ENCODE results near the gene MVB12B. TPM values are rescaled to one million over a fixed set of nuclear protein-coding genes. Genes with fewer than 3 reads are reported as not detected.
A peak's percentile ranks its signal among the peaks of the same experiment; 100 is the strongest.

The MVB12B gene
- total RNA-seq, 1 experiment from 2014 or later = 5.8 TPM

- no peak overlapping the region for H3K14ac ChIP-seq (ENCODE audit: insufficient read depth, low read length)
- H4K20me1 ChIP-seq (ENCODE audit: control insufficient read depth, insufficient read depth, insufficient read length) = no peaks in the 10 kb centered on the region
- H2BK20ac ChIP-seq (ENCODE audit: low read depth, low read length, poor library complexity, severe bottlenecking) = no peak overlapping the region
- no peak overlapping the region for H3K18ac ChIP-seq (ENCODE audit: insufficient read length, low read depth, low read length)
- H4K91ac ChIP-seq (ENCODE audit: insufficient read length, low read depth, low read length) = no peak overlapping the region
- no peak overlapping the region for H2BK120ac ChIP-seq (ENCODE audit: low read depth, low read length, poor library complexity, severe bottlenecking)
- no peak overlapping the region for H2AFZ ChIP-seq (ENCODE audit: low read length)
- H3K9me3 ChIP-seq (ENCODE audit: control insufficient read depth, low read depth, low read length) = no peaks in the 10 kb centered on the region
- H3K36me3 Mint-ChIP-seq (ENCODE audit: insufficient read depth in 1 of 3, low read depth in 3 of 3) = peaks cover 0 to 10% (median 3%) of the 10 kb centered on the region in 3 experiments; a peak in 4 of 7 replicates
- no peaks in the 10 kb centered on the region for H3K27me3 ChIP-seq (ENCODE audit: insufficient read depth, low read length)
- DNase-seq = no peak
- peaks cover 19% of the 10 kb centered on the region for H3K27me3 Mint-ChIP-seq (ENCODE audit: low read depth)
- no peak overlapping the region for H4K5ac ChIP-seq (ENCODE audit: insufficient read length, low read depth, low read length)
- WGBS (ENCODE audit: extremely low coverage, insufficient read length, low lambda C conversion rate) = no CpG with 5 or more reads among the region's 6 CpGs
- no peak overlapping the region for H3K23ac ChIP-seq (ENCODE audit: insufficient read length, low read depth, low read length)
- H2AK5ac ChIP-seq (ENCODE audit: insufficient read length, low read length) = no peak overlapping the region
- H3K4me1 Mint-ChIP-seq = peaks cover 15% of the 10 kb centered on the region in 2 experiments
- H3T11ph ChIP-seq (ENCODE audit: low read length) = no peak overlapping the region
- peak overlapping the region; percentile 69 to 82 for H3K4me3 Mint-ChIP-seq
- no peak overlapping the region for H4K8ac ChIP-seq (replicated peaks; ENCODE audit: insufficient read length, low read depth, low read length)
- H3K79me2 ChIP-seq (ENCODE audit: insufficient read depth, low read length) = no peaks in the 10 kb centered on the region
- H3K27ac Mint-ChIP-seq = peak overlapping the region in 2 of 3 experiments; percentile 27 to 28; a peak in 1 of 7 replicates
- H3K9ac ChIP-seq (ENCODE audit: extremely low read depth, insufficient read length, low read length) = no peak overlapping the region
- H3K4me2 ChIP-seq (ENCODE audit: insufficient read depth, insufficient read length, low read length) = peak overlapping the region; percentile 58
- H3K4me1 ChIP-seq (ENCODE audit: insufficient read depth, low read length) = peaks cover 2% of the 10 kb centered on the region; the same call in 1 of the 2 replicates
- no peak overlapping the region for H2BK5ac ChIP-seq (ENCODE audit: insufficient read length, low read length)
- no peak overlapping the region for H3K4ac ChIP-seq (ENCODE audit: low read depth, low read length)
- no peak overlapping the region for H2BK15ac ChIP-seq (ENCODE audit: low read depth, low read length)
- TF ChIP-seq CTCF (conservative IDR thresholded peaks at IDR 0.05) = no peak
- peaks cover 8% of the 10 kb centered on the region for H3K23me2 ChIP-seq (ENCODE audit: insufficient read length, low read depth, low read length, poor library complexity, severe bottlenecking)
- no peaks in the 10 kb centered on the region for H3K79me1 ChIP-seq (ENCODE audit: insufficient read depth, low read depth, low read length, poor library complexity, severe bottlenecking)
- H2BK12ac ChIP-seq (ENCODE audit: insufficient read length, low read depth, low read length) = no peak overlapping the region
- H3K9me3 Mint-ChIP-seq = peaks cover 16 to 21% of the 10 kb centered on the region in 2 experiments
- H3K56ac ChIP-seq (ENCODE audit: insufficient read length, low read depth, low read length) = no peak overlapping the region
- no peak overlapping the region for H3K27ac ChIP-seq (ENCODE audit: insufficient read length, low read depth, low read length)
Observed at GRCh38 chr9:126325821-126326220, 808 bp upstream of the MVB12B start.
